Stimulated activated CD4-positive, alpha-beta T cell treated with anti-CD3 and anti-CD28 coated beads, Interleukin-4, amount 100 ng/mL, for 24 hours (primary cell): ENCODE data around the gene FOXJ3.

ENCODE experiments used
- DNase-seq: peaks from one replicate; pipeline ENCODE4 v3.0.0-alpha.2; 2020

Gene FOXJ3

DNA sequence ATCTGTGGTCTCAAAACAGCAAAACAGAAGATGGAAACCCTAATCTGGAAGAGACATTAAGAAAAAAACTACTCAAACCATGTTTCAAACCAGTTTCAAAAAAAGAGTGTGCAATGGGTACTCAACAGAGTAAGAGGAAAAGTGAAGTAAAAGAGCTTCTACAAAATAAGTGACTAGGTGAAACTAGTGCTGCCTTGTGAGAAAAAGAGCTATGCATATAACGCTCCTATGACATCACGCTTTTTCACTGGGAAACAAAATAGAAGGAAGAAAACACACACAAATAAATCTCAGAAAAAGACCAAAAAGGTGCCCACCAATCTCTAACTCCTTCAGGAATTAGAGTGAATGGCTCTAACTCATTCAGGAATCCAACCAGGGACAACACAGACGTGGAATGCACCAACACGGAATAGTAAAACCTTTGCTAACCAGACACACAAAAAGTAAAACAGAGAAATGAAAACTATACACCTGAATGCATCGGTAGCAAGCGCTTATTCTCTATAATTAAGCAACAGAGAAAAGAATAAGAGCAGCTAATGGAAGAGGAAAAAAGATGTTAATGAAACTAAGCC lies 1.3 kb downstream of the FOXJ3 start:
- DNase-seq: no peak

- DNase-seq: no peak
These were observed 2.2 kb downstream of the FOXJ3 start for GRCh38 chr1:42332877-42333276.

DNA sequence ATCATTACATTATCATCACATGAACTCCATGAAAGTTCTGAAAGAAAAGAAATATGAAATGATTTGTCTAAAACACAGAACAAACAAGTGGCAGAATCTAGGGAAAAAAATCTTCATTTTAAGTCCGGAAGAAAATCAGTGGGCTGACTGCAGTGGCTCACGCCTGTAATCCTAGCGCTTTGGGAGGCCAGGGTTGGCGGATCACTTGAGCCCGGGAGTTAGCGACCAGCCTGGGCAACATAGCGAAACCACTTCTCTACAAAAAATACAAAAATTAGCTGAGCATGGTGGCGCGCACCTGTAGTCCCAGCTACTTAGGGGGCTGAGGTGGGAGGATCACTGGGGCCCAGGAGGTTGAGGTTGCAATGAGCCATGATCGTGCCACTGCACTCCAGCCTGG lies 4.8 kb downstream of the FOXJ3 start:
- DNase-seq: no peak

DNA sequence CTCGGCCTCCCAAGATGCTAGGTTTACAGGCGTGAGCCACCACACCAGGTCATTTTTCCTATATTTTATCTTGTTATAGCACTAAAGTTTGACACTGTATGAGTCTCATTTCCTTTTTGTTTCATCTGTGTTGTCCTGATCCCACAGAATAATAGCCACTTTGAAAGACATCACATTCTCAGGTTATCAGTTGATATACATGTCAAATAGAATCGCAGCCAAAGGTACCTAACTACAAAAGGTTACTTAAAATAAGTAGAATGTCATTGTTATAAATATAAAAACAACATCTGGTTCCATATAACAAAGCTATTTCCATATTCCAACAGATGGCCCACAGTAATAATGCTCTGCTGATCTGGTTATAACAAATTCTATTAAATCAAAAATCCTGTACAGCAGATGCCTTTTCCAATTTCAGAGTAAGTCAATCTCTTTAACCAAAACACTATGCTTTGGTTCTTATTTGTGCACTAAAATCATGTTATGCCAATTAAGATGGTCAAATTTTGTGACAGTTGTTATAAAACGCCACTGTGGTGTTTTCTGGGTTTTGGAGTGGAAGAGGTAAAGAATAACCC lies 6.0 kb downstream of the FOXJ3 start:
- no peak for DNase-seq

DNA sequence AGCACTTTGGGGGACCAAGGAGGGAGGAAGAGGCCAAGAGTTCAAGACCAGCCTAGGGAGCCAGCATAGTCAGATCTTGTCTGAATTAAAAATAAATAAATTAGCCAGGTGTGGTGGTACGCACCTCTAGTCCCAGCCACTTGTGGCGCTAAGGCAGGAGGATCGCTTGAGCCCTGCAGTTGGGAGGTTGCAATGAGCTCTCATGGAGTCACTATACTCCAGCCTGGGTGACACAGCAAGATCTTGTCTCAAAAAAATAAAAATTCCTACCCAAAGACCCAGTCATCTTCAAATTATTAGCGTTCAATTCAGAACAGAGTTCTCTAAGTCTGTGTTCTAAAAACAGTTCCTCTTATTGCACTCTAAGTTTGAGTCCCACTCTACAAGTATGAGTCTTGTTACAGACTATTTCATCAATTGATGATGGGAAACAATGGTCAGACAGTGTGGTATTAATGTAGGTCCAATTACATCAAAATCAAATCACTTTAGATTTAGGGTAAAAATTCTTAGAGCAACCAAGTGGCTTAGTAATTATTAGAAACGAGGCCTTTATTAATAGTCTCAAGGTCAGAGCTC lies 6.9 kb downstream of the FOXJ3 start:
- no peak for DNase-seq

DNA sequence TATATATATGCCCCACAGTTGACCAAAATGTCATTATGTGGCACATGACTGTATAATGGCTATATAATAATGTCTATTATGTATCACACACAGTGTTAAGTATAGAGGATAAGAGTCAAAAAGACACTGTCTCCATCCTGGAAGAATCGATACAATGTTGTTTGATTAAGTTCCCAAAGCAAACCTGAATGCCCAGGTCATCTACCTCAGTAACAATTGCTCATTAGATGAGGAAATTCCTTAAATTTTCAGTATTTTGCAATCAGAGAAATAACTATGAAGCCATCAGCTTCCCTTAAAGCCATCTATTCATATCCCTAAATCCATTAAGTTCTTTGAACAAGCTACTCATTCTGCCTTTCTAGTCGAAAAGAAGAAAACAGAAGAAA lies 10.0 kb downstream of the FOXJ3 start:
- no peak for DNase-seq

DNA sequence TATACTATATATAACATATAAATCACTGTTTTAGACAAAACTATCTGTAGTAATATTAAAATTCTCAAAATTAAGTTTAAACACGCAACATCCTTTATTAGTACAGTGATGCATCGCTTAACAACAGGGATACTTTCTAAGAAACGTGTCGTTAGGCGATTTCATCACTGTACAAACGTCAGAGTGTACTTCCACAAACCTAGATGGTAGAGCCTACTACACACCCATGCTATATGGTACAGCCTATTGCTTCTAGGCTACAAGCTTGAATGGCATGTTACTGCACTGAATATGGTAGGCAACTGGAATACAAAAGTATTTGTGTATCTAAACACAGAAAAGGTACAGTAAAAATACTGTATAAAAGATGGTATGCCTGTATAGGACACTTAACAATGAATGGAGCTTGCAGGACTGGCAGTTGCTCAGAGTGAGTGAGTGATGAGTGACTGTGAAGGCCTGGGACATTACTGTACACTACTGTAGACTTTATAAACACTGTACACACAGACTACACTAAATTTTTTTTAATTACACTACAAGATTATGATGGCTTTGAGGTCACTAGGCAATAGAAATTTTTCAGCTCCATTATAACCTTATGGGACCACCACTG lies 10.5 kb downstream of the FOXJ3 start:
- DNase-seq: no peak

DNA sequence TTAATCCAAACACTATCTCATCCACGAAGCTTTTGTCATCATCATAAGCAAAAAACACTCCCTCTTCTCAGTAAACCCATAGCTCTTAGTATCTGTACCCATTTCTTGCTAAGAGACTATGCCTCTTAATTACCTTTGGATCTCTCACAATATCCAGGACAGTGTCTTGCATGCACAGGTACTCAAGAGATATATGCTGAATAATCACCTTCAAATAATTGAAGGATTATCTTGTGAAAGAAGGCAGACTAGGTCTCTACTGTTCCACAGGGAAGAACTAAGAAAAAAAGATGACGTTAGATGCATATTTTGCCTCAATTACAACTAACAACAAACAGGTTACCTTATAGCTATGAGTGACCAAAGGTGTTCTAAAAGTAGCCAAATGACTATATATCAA lies 11.5 kb downstream of the FOXJ3 start:
- no peak for DNase-seq

DNA sequence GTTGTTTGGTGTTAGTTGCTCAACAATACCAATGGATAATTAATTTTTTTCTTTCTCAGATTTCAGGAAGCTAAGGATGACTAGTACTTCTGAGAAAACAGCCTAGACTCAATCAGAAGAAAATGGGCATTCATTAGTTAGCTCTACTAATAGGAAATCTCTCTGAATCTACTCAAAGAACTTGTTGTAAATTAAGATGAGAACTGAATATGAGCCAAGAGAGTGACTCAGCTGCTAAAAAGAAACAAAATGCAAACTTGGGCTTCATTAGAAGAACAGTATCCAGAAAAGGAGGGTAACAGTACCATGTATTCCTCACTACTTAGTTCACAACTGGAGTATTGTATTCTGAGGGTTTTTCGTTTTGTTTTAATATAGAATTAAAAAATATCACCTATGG lies 12.5 kb downstream of the FOXJ3 start:
- DNase-seq: no peak

DNA sequence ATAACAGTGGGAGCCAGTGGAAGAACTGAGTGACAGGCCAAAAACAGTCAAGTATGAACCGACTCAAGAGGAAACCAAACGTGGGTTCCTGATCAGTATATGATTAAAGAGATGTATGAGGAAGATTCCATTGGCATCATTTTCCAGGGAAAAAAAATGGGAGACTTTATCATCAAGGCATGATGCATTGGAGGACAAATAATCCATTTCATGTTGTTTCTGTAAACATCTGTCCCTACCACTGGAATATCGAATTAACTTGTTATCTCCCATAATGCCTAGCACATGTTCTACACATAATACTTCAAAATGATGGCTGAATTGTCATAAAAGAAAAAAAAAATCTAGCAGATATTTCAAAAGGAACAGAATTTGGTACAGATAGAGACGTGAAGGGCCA lies 13.3 kb downstream of the FOXJ3 start:
- DNase-seq: no peak

DNA sequence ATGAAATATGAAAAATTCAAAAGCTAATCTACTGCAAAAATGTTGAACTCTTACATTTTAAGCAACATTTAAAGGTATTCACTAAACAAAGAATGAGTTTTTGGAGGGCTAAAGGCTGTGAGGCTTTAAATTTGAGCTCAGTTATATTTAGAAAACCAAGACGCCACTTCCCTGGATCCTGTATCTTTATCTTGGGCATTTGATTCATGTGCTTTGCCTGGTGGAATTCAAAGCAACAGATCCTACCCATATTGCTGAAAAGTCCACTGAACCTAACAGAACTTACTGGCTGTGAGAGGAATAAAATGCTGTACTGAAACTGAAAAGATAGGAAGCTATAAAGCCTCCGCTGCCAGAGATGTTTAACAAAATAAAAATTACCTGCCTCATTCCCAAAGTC lies 14.3 kb downstream of the FOXJ3 start:
- DNase-seq: no peak

DNA sequence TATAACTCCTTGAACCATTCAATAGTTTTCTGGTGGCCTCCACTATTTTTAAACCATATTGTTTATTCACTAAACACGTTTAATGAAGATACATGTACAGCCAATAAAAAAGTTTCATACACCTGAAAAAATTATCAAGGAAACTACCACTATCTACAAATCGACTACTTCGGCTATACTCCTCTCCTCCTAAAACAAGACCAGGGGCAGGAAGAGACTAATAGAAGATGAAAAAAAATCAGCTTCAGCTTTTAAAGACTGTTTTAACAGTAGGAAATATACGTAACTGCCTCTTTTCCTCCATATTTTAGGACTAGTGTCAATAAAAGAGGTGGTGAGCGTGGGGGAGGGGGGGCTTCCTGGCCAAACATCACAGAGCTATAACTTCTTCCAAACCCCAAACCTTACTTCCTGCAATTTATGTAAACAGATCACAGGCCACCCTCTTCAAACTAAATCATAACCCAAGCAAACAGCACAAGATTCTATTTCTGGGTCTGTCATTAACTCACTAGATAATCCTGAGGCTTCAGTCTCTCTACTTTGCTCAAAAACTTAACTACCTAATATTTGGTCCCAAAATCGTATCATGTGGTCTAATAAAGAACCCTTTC lies 15.1 kb downstream of the FOXJ3 start:
- DNase-seq: no peak

DNA sequence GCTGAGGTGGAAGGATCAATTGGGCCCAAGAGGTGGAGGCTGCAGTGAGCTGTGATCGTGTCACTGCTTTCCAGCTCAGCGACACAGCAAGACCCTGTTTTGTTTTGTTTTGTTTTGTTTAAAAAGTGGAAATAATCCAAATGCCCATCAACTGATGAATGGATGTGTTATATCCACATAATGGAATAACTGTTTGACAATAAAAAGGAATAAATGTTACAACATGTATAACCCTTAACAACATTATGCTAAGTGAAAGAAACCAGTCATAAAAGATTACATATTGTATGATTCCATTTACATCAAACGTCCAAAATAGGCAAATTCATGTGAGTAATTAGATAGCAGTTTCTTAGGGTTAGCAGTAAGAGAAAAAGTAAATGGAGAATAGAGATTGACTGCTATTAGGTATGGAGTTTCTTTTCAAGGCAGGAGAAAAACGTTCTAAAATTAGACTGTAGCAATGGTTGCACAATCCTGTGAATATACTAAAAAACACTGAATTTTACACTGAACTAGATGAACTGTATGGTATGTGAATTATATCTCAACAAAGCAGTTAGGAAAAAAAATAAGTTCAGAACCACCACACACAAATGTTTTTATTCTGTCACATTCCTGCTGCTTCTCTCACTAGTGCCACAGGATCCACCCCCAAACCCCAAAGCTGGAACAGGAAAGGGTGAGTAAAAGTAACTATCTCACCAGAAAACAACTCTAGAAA lies 15.7 kb downstream of the FOXJ3 start:
- no peak for DNase-seq

DNA sequence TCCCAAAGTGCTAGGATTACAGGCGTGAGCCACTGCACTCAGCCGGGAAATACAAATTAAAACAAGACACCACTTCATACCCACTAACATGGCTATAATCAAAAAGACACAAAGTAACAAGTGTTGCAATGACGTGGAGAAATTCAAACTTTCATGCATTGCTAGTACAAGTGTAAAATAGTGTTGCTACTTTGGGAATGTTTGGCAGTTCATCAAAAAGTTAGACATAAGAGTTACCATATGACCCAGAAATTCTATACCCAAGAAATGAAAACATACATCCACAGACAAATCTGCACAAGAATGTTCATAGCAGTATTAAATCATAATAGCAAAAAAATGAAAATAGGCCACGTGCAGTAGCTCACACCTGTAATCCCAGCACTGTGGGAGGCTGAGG lies 16.4 kb downstream of the FOXJ3 start:
- DNase-seq: no peak

DNA sequence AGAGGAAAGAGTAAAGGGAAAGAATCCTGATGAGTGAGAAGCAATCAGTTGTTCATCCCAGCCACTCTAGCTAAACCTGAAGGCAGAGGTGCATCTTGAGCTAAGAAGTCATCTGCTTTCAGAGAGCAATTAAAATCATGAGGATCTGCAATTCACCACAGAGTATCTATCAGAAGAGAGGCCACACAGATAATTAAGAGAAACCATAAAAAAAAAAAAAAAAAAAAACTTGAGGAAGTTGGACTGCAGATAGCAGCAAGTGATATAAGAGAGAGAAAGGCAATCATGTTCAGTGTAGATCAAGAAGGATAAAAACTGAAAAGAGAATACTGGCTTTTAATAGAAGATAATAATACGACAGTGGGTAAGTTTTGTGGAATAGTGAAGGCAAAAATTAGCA lies 17.7 kb downstream of the FOXJ3 start:
- no peak for DNase-seq

- no peak for DNase-seq
These were observed 18.7 kb downstream of the FOXJ3 start for GRCh38 chr1:42316292-42316691.

- no peak for DNase-seq
These were observed 19.5 kb downstream of the FOXJ3 start for GRCh38 chr1:42315500-42315899.

- no peak for DNase-seq
These were observed 21.1 kb downstream of the FOXJ3 start for GRCh38 chr1:42313970-42314369.

DNA sequence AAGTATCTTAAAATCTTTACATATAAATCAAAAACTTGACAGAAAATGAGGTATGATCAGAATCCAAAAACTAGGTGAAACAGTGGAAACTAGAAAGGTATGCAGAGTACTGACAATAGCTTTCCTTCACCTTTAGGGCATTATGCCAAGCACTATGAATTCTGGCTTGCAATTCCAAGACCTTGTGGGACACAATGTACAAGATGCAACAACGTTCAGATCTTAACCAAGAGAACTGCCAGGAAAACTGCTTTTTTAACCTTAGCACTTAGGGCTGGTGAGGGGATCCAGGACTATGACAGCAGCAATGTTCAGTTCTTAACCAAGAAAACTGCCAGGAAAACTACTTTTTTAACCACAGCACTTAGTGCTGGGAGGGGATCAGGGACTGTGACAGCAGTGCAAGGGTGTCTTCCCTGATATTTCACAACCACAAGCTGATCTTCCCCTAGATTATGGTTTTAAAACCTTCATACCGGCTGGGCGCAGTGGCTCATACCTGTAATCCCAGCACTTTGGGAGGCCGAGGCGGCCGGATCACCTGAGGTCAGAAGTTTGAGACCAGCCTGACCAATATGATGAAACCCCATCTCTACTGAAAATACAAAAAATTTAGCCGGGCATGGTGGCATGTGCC lies 22.3 kb downstream of the FOXJ3 start:
- DNase-seq: no peak

DNA sequence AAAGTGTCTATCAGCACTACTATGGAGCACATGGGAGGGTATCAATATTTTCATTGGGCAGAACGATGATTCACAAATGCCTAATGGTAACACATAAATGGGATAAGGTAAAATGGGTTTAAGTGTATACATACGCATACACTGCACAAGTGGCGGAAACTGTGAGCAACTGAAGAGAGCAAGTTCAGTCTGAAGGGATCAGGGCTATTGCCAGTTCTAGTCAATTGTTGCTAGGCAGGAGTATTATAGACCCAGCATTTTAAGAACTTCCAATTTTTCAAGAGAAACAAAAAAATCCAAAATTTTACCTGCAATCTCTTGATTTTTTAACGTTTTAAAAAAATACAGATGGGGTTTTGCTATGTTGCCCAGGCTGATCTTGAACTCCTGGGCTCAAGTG lies 23.1 kb downstream of the FOXJ3 start:
- no peak for DNase-seq

- DNase-seq: no peak
These were observed 23.9 kb downstream of the FOXJ3 start for GRCh38 chr1:42311138-42311537.

GRCh38 chr1:42306977-42307376 lies 28.1 kb downstream of the FOXJ3 start:
- DNase-seq: no peak

DNA sequence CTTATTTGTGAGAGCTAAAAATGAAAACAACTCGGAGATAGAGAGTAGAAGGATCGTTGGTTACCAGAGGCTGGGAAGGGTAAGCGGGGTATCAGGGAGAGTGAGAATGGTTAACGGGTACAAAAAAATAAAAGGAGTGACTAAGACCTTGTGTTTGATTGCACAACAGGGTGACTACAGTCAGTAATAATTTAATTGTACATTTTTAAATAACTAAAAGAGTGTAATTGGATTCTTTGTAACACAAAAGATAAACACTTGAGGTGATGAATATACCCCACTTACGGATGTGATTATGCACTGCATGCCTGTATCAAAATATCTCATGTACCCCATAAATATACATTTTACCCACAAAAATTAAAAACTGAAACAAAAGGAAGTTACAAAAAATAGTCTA lies 29.4 kb downstream of the FOXJ3 start:
- DNase-seq: no peak
